A673 (cell line): Measurements from ENCODE around the gene SLC12A7. TPM values are rescaled to one million over a fixed set of nuclear protein-coding genes. Genes with fewer than 3 reads are reported as not detected.

ENCODE experiments used
- BruUV-seq: library from RNA; stranded (reverse); fragments of 400-500 nt; replicated peaks from 2 replicates; lab custom pipeline; 2021; lab: Mats Ljungman, UMichigan
- CTCF ChIA-PET: fragments of 300-600 bp; sonication (Branson Sonifier 250); formaldehyde crosslinking; loops from one replicate; lab custom pipeline; 2022; ENCODE audit warnings: antibody characterized with exemption; lab: Charles Lee
- POLR2A ChIA-PET: fragments of 300-600 bp; sonication (Branson Sonifier 250); formaldehyde crosslinking; loops from one replicate; lab custom pipeline; 2022; ENCODE audit warnings: antibody characterized with exemption; ENCODE audit not compliant: low non-redundant PET; lab: Charles Lee
- DNase-seq: peaks from one replicate; pipeline ENCODE4 v3.0.0-alpha.2; 2015; ENCODE audit warnings: low spot score
- H3K27ac ChIP-seq: fragments of 200-600 bp; sonication (generic); 2 replicates; pipeline ENCODE4 v1.5.1; 2016; ENCODE audit warnings: mixed run types, low read depth, mild to moderate bottlenecking, mixed read lengths, antibody characterized with exemption, low read length; ENCODE audit not compliant: poor library complexity, severe bottlenecking
- H3K27me3 ChIP-seq: fragments of 200-600 bp; sonication (generic); replicated peaks from 2 replicates; pipeline ENCODE4 v1.6.1; 2017; ENCODE audit warnings: mixed run types, low read depth, mild to moderate bottlenecking, mixed read lengths, antibody characterized with exemption, low read length; ENCODE audit not compliant: insufficient read depth, poor library complexity
- H3K36me3 ChIP-seq: fragments of 200-600 bp; sonication (generic); 2 replicates; pipeline ENCODE4 v1.6.1; 2016; ENCODE audit warnings: mixed run types, mild to moderate bottlenecking, mixed read lengths, antibody characterized with exemption, low read length; ENCODE audit not compliant: insufficient read depth, poor library complexity, severe bottlenecking
- H3K4me1 ChIP-seq: fragments of 200-600 bp; sonication (generic); 2 replicates; pipeline ENCODE4 v1.6.1; 2017; ENCODE audit warnings: mixed run types, mild to moderate bottlenecking, mixed read lengths, antibody characterized with exemption, low read length; ENCODE audit not compliant: insufficient read depth, poor library complexity, severe bottlenecking
- H3K4me3 ChIP-seq: fragments of 200-600 bp; sonication (generic); 2 replicates; pipeline ENCODE4 v1.5.1; 2016; ENCODE audit warnings: low read depth, mixed run types, mild to moderate bottlenecking, mixed read lengths, low read length; ENCODE audit not compliant: poor library complexity, severe bottlenecking
- H3K9me3 ChIP-seq: fragments of 200-600 bp; sonication (generic); 2 replicates; pipeline ENCODE4 v1.6.1; 2016; ENCODE audit warnings: mixed run types, low read depth, mild to moderate bottlenecking, mixed read lengths, antibody characterized with exemption, low read length; ENCODE audit not compliant: poor library complexity, severe bottlenecking
- CTCF ChIP-seq: fragments of 300-800, 200-600 bp; sonication (generic); conservative IDR thresholded peaks from 2 replicates; pipeline ENCODE4 v1.5.1; 2017; ENCODE audit warnings: low read depth, mild to moderate bottlenecking, antibody characterized with exemption, low read length, moderate library complexity, mixed read lengths
- EZH2 ChIP-seq: fragments of 200-600 bp; sonication (generic); IDR thresholded peaks from 2 replicates; pipeline ENCODE4 v1.6.1; 2017; ENCODE audit warnings: borderline replicate concordance, low read depth, mild to moderate bottlenecking, mixed read lengths, antibody characterized with exemption, low read length; ENCODE audit not compliant: poor library complexity, severe bottlenecking
- intact Hi-C: fragments of 100-400 bp; cut with micrococcal nuclease; formaldehyde crosslinking; loops from one replicate; pipeline ENCODE4 v1.10.0; 2022; ENCODE audit not compliant: unreplicated experiment
- total RNA-seq: library from RNA; stranded (reverse); gene quantifications from 2 replicates; pipeline ENCODE4 v1.2.3, GENCODE V29; 2021

SLC12A7 gene
- total RNA-seq, 1 experiment from 2014 or later = 45.2 TPM

DNA sequence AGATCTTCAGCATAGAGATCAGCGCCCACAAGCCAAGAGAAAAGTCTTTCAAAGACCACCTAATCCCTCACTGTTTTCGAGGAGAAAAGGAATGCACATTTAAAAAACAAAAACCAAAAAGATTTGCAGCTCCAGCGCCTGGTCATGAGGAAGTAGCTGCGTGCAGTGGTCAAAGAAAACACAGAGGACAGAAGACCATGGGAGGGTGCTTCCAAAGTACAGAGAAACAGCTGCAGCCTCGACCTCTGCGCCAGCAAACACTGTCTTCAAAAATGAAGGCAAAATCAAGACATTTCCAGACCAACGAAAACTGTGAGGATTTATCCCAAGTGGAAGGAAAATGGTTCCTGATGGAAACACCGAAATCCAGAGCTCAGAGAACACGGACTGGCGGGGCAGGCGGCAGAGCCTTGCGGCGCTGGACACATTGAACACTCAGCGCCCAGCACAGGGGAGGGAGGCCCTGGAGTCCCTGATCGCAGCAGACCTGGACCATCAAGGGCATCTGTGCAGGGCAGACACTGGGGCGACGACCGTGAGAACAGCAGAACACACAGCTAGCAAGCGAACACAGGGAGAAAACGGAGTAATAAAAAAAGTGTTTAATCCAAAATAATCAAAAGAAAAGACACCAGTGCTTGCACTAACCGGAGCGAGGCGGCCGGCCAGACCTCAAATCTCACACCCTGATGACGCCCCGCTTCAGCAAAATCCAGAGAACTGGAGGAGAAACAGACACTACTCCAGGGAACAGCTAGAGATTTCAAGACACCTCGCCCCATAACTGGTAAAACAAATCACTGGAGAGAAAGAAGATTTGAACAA is 12.6 kb upstream of the SLC12A7 start:
- ChIA-PET CTCF (no interaction called here), POLR2A (no interaction called here)
- no peak for TF ChIP-seq EZH2
- no peak for TF ChIP-seq CTCF
- Histone ChIP-seq H3K9me3 (no peaks in the 10 kb centered on the region), H3K27me3 (no peaks in the 10 kb centered on the region), H3K4me1 (no peaks in the 10 kb centered on the region), H3K27ac (no peak overlapping the region), H3K36me3 (no peaks in the 10 kb centered on the region), H3K4me3 (no peak overlapping the region)
- intact Hi-C loops = no loop called here
- no peak for DNase-seq
- BruUV-seq = no TSS peak

DNA sequence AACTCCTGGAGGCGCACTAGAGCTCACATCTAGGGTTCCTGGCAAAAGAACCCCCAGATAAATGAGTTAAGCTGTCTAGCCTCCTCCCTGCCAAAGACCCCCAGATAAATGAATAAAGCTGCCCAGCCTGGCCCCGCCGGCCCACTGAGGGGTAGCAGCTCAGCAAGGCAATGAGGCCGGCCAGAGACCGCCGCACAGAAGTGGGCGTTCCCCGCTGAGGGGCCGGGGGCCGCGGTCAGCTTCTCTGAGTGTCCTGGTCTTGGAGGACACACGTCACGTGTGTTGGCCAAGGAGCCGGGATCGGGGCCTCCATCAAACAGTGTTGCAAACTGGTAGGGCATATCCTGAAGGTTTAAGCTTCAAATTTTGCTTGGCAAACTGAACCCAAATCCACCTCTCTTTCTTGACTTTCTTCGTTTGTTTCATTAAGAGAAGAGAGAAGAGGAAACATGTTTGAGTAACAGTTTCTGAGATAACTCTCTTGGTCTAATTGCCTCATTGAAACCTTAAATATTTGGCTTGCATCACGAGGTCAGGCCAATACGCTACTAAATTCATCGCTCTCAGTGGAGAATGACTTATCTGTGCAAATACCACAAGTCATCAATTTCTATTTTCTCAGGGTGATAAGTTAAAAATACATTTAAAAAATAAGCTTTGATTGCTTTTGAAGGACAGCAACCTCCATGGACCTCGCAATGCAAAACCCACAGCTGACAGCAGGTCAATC is 11.7 kb upstream of the SLC12A7 start:
- peaks cover 8% of the 10 kb centered on the region for H3K4me1 ChIP-seq
- no peaks in the 10 kb centered on the region for H3K9me3 ChIP-seq
- H3K4me3 ChIP-seq = no peak overlapping the region
- intact Hi-C loops = no loop called here
- TF ChIP-seq EZH2 (no peak), CTCF (no peak)
- no peak for DNase-seq
- CTCF ChIA-PET = no interaction called here
- POLR2A ChIA-PET = no interaction called here
- no peaks in the 10 kb centered on the region for H3K36me3 ChIP-seq
- no peak overlapping the region for H3K27ac ChIP-seq
- H3K27me3 ChIP-seq = no peaks in the 10 kb centered on the region
- BruUV-seq = no TSS peak

DNA sequence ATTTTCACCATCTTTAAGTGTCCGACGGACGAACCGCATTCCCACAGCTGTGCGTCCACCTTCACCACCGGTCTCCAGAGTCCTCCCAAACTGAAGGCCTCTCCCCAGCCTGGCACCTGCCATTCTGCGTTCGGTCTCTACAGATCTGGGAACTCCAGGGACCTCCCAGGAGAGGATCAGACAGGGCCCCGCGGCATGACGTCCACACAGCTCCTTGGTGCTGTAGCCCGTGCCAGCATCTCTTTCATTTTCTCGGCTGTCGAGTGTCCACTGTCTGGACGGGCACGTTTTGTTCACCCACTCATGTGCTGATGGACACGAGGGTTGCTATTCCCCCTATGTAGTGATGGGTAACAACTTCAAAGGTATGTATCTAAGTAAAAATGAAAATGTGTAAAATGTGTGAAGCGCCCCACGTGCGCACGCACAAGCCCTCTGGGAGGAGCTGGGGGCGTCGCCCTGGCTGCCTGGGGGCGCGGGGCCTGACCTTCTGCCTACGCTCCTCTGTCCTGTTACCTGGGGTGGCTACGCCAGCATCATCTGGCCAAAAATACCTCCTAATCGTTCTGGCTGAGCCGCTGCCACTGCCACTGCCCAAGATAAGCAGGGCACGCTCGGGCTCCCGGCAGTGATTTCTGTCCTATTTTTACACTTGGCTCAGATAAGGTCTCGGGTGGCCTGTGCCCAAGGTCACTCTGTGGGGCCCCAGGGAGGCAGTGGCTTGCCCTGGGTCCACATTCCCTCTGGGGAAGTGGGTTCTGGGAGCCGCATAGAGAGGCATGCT is 10.8 kb upstream of the SLC12A7 start:
- intact Hi-C loops = no loop called here
- H3K4me3 ChIP-seq = no peak overlapping the region
- BruUV-seq = no TSS peak
- peaks cover 17% of the 10 kb centered on the region for H3K4me1 ChIP-seq
- no peaks in the 10 kb centered on the region for H3K36me3 ChIP-seq
- CTCF ChIA-PET = no interaction called here
- TF ChIP-seq CTCF (no peak), EZH2 (no peak)
- no peak overlapping the region for H3K27ac ChIP-seq
- POLR2A ChIA-PET = no interaction called here
- H3K27me3 ChIP-seq = no peaks in the 10 kb centered on the region
- H3K9me3 ChIP-seq = no peaks in the 10 kb centered on the region
- no peak for DNase-seq
